ENCODE data around the gene CDK13.

CDK13 gene

DNA sequence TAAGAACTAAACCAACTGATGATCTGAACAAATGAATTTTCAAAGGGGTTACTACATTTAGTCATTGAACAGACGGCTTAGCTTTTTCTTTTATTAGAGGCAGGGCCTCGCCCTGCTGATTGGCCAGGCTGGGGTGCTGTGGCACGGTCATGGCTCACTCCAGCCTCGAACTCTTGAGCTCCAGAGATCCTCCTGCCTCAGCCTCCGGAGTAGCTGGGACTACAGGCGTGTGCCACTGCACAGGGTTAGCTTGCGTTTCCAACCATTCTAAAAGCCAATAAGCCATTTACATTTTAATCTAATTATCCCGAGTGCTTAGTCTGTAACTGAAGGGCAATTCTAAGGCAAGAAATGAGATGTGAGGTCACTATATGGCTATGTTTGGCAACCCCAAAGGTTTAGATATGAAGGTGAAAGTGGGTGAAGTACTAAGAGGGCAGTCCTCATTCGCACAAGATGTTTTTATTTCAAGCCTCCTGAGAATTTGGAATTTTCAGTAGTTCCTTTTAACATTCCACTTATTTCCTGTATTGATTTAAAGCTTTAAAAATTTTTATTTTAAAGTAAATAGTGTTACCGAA is 1.6 kb upstream of the CDK13 start:
- H3K4me3 ChIP-seq (replicated peaks in 1 of 2; ENCODE audit: low read depth in 2 of 2, low read length in 2 of 2) = peak overlapping the region; percentile 87
- no peak for DNase-seq (ENCODE audit: low read depth in 2 of 2)
- TF ChIP-seq, protein P1, sequence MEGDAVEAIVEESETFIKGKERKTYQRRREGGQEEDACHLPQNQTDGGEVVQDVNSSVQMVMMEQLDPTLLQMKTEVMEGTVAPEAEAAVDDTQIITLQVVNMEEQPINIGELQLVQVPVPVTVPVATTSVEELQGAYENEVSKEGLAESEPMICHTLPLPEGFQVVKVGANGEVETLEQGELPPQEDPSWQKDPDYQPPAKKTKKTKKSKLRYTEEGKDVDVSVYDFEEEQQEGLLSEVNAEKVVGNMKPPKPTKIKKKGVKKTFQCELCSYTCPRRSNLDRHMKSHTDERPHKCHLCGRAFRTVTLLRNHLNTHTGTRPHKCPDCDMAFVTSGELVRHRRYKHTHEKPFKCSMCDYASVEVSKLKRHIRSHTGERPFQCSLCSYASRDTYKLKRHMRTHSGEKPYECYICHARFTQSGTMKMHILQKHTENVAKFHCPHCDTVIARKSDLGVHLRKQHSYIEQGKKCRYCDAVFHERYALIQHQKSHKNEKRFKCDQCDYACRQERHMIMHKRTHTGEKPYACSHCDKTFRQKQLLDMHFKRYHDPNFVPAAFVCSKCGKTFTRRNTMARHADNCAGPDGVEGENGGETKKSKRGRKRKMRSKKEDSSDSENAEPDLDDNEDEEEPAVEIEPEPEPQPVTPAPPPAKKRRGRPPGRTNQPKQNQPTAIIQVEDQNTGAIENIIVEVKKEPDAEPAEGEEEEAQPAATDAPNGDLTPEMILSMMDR (IDR thresholded peaks at IDR 0.05; ENCODE audit: low read depth, low read length) = no peak

DNA sequence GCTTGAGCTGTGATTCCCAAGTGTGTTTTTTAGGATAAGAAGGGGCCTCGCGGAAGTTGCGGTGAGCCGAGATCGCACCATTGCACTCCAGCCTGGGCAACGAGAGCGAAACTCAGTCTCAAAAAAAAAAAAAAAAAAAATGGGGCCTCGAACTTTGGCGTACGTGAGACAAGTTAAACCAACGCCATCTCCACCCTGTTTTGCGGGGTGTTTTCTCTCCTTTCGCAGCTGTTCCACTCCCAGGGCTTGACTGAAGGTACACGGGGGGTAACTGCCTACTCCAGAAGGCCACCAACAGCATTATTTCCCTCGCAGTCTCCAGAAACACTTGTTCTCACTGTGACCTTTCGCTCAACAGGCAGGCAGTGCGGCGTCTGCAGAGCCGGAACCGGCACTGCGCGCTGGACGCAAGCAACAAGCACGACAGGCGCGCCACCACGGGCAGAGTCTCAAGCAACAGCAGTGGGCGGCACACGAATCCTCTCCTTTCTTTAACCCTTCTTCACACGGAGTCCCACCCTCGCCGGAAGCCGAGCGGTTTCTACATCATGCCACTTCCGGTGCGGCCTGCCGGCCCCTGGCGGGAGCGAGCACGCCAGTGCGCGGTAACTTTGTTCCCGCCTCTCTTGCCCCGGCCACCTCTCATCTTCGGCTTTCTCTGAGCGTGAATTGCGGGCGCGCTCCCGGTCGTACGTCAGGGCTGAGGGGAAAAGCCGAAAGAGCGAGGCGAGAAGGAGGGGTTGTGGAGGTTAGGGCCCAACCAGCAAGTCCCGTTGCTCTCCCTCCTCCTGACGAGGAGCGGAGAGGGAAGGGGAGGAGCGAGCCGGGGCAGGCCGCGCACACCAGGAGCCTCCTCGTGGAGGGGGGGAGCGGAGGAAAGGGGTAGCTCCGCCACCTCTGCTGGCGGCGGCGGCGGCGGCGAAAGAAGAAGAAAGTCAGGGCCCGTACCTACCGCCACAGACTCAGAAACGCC is 814 bp upstream of the CDK13 start:
- peak overlapping the region; percentile 87 for H3K4me3 ChIP-seq (replicated peaks in 1 of 2; ENCODE audit: low read depth in 2 of 2, low read length in 2 of 2)
- TF ChIP-seq, protein P1 (IDR thresholded peaks at IDR 0.05; ENCODE audit: low read depth, low read length) = no peak
- peak; percentile 99 to 100 for DNase-seq (ENCODE audit: low read depth in 2 of 2)

DNA sequence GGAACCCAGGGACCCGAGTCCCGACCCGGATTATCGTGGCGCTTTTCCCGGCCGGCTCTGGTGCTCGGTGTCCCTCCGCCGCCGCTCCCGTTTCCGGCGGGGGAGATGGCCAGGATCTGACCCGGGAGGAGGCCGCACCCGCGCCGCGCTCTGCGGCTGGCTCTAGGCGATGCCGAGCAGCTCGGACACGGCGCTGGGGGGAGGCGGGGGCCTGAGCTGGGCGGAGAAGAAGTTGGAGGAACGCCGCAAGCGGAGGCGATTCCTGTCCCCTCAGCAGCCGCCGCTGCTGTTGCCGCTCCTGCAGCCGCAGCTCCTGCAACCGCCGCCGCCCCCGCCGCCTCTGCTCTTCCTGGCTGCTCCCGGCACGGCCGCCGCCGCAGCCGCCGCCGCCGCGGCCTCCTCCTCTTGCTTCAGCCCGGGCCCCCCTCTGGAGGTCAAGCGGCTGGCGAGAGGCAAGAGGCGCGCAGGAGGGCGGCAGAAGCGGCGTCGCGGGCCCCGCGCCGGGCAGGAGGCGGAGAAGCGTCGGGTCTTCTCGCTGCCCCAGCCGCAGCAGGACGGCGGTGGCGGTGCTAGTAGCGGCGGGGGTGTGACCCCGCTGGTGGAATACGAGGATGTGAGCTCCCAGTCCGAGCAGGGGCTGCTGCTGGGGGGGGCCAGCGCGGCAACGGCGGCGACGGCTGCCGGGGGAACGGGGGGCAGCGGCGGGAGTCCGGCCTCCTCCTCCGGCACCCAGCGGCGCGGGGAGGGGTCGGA is 593 bp downstream of the CDK13 start:
- DNase-seq (ENCODE audit: low read depth in 2 of 2) = peak; percentile 49 to 56
- H3K4me3 ChIP-seq (replicated peaks in 1 of 2; ENCODE audit: low read depth in 2 of 2, low read length in 2 of 2) = peak overlapping the region; percentile 87
- TF ChIP-seq, protein P1 (IDR thresholded peaks at IDR 0.05; ENCODE audit: low read depth, low read length) = no peak

DNA sequence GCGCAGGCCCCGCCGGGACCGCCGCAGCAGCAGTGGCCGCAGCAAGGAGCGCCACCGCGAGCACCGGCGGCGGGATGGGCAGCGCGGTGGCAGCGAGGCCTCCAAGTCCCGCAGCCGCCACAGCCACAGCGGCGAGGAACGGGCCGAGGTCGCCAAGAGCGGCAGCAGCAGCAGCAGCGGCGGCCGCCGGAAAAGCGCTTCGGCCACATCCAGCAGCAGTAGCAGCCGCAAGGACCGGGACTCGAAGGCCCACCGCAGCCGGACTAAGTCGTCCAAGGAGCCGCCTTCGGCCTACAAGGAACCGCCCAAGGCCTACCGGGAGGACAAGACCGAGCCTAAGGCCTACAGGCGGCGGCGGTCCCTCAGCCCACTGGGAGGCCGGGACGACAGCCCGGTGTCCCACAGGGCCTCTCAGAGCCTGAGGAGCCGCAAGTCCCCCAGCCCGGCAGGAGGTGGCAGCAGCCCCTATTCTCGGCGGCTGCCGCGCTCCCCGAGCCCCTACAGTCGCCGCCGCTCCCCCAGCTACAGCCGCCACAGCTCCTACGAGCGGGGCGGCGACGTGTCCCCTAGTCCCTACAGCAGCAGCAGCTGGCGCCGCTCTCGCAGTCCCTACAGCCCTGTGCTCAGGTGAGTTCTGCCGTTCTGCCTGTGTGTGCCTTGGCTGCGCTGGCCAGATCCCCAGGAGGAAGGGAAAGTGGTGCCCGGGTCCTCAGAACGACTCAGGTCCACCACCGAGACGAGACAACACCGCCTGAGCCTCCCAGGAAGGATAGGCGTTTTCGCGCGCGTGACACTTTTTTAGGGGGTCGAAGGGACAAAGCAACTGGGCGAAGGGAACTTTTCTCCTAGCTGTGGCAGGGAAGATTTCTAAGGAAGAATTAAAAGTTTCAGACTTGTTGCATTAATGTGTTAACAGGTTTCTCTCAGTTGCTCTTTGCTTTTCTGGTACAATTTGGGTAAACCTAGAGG is 1.5 kb downstream of the CDK13 start:
- H3K4me3 ChIP-seq (replicated peaks in 1 of 2; ENCODE audit: low read depth in 2 of 2, low read length in 2 of 2) = peak overlapping the region; percentile 83 to 87
- peak; percentile 52 to 56 for DNase-seq (ENCODE audit: low read depth in 2 of 2)
- TF ChIP-seq, protein P1 (IDR thresholded peaks at IDR 0.05; ENCODE audit: low read depth, low read length) = peak; percentile 25

DNA sequence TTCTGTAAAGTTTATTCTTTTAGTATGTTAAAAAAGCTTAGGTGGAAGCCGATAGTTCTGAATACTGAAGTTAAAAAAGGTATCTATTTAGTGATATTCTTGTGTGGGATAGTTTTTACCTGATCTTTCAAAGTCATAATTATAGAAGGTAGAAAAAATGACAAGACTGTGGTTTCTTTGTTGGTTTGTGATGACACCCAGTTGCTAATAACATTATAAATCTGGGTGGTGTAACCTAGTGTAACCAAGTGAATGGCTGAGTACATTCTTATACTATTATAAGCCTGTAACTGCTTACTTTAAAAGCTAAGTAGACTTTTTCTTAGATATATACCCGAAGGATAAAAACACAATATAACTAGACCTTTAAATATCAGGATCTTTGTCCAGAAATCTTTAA is 2.3 kb downstream of the CDK13 start:
- H3K4me3 ChIP-seq (replicated peaks in 1 of 2; ENCODE audit: low read depth in 2 of 2, low read length in 2 of 2) = peak overlapping the region; percentile 83 to 87
- TF ChIP-seq, protein P1 (IDR thresholded peaks at IDR 0.05; ENCODE audit: low read depth, low read length) = no peak
- peak in 1 of 2 donors; percentile 61 for DNase-seq (ENCODE audit: low read depth in 2 of 2)

All from cardiac fibroblast (primary cell).